ENCODE data around the gene ARMH2.

GRCh38 chr6:24798740-24799540 is at the start of gene ARMH2:
- TF ChIP-seq LEF1 (IDR thresholded peaks at IDR 0.05; ENCODE audit: borderline replicate concordance) (no peak), SUZ12 (IDR thresholded peaks at IDR 0.05) (no peak), CTBP1 (IDR thresholded peaks at IDR 0.05; ENCODE audit: borderline replicate concordance) (no peak), FOXM1 (IDR thresholded peaks at IDR 0.05; ENCODE audit: borderline replicate concordance) (no peak), SP1 (IDR thresholded peaks at IDR 0.05) (no peak), ARNT (IDR thresholded peaks at IDR 0.05) (no peak), FOXK2 (IDR thresholded peaks at IDR 0.05) (no peak), BHLHE40 (IDR thresholded peaks at IDR 0.05; ENCODE audit: borderline replicate concordance) (no peak), FOXA1 (IDR thresholded peaks at IDR 0.05) (no peak), ZNF384 (IDR thresholded peaks at IDR 0.05) (no peak)

Measured in HEK293T (cell line).